Measurements from ENCODE around the gene C1QA.

The C1QA gene

DNA sequence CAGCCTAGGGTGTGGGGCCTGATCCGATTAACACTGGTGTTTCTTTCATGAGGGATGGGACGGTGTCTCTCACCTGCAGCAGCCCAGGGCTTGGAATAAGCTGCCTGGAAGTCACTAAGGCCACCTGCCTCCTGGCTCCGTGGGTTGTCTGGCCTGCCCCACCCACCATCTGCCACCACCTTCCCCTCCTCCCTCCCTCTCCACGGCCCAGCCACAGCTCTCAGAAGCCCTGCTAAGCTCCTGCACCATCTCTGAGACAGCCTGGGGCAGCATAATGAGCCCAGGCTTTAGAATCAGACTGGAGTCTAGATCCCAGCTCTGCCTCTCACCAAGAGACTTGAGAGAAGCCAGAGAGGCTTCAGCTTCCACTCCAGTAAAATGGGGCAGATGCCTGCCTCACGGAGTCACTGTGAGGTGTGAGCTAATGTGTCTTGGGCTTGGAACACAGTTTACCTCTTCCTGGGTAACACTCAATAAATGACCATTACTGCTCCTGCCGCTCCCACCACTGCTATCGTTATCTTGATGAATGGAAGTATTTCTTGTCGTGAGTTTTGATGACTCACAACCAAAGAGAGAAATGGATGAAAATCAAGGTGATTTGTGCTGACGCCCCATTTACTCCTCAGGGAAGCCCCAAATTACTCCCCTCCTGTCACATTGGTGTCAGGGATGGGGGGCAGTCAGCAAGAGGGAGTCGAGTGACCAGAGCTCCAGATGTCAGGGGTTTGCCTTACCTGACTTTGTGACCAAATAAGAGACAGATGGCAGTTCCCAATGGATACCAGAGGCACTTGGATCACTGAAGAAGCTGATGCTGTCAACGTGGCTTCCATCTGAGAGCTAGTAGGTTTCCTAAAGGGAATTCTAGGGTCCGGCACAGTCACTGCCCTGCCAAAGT lies 23.5 kb upstream of the C1QA start:
- no peak for DNase-seq (ENCODE audit: low spot score)

GRCh38 chr1:22613572-22613918 lies 22.9 kb upstream of the C1QA start:
- DNase-seq (ENCODE audit: low spot score), result no peak

- DNase-seq (ENCODE audit: low spot score), result no peak
These were observed 22.5 kb upstream of the C1QA start for GRCh38 chr1:22613951-22614350.

- no peak for DNase-seq (ENCODE audit: low spot score)
These were observed 20.5 kb upstream of the C1QA start for GRCh38 chr1:22615886-22616285.

DNA sequence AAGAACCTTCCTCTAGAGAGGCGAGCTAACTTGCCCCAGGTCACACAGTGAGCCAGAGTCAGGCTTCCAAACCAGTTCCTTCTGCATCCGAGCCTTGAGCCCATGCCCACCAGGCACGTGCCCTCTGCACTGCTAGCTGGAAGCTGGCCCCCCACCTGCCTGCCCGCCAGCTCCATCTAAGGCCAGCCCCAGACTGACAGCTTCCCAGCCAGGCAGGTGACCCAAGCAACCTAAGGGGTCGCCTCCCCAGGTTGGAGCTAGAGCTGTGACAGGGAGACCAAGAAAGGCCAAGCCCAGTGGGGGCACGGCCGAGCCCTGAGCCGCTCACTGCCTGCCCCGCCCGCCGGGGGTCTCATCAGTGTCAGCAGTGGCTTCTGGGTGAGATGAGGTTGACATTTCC lies 19.9 kb upstream of the C1QA start:
- no peak for DNase-seq (ENCODE audit: low spot score)

GRCh38 chr1:22618056-22618455 lies 18.4 kb upstream of the C1QA start:
- no peak for DNase-seq (ENCODE audit: low spot score)

- DNase-seq (ENCODE audit: low spot score), result no peak
These were observed 17.2 kb upstream of the C1QA start for GRCh38 chr1:22619252-22619651.

DNA sequence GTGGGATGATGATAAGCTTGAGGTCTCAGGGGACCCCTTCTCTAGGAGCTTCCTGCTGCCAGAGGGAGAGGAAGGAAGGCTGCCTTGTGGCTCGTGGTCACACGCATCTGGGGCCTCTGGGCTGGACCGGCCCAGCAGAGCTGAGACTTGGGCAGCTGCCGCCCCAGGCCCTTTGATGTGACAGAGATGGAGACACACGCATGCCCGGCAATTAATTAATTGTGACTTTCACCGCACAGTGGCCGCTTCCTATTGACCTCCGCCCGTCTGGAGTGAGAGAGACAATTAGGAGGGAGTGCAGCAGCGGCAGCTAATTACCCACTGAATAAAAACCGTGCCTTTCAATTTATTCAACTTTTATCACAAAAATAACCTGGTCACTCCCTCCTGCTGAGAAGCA lies 16.6 kb upstream of the C1QA start:
- no peak for DNase-seq (ENCODE audit: low spot score)

- DNase-seq (ENCODE audit: low spot score), result no peak
These were observed 14.7 kb upstream of the C1QA start for GRCh38 chr1:22621761-22622160.

GRCh38 chr1:22625262-22625925 lies 11.0 kb upstream of the C1QA start:
- no peak for DNase-seq (ENCODE audit: low spot score)

DNA sequence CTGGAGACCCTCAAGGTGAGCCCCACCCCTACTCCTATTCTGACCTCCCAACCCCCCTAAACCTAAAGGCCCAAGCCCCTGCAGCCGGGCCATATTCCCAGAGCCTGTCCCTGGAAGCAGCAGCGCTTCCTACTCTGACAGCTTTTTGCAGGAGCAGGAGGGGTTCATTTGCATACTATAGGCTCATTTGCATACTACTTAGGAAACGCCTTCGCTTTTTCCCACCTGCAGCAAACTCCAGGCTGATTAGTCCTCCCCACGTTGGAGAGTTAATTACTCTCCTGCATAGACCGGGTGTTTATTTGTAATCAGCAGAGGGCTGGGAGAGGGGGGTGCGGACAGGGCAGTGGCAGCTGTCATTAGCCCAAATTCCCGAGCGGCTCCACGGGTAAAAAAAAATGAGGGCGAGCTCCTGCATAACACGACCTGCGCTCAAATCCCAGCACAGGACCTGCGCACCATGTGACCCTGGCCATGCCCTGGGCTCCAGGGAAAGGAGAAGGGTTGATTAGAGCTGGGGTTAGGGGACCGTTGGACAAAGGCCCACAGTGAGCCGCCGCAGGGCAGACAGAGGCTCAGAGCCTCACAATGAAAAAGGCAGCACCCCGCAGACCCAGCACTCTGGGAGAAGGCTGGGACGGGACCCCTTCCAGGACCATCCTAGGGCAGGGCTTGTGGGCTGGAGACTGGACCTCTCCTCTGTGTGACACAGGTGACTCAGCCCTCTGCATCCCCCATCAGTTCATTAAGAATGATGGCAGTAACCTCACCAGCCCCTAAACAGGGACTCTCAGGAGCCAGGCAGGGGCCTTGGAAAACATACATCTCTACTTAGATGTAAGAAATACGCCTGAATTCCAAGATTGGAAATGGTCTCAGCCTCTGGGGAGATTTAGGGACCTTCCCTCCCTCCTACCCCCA lies 9.9 kb upstream of the C1QA start:
- DNase-seq (ENCODE audit: low spot score), result no peak

DNA sequence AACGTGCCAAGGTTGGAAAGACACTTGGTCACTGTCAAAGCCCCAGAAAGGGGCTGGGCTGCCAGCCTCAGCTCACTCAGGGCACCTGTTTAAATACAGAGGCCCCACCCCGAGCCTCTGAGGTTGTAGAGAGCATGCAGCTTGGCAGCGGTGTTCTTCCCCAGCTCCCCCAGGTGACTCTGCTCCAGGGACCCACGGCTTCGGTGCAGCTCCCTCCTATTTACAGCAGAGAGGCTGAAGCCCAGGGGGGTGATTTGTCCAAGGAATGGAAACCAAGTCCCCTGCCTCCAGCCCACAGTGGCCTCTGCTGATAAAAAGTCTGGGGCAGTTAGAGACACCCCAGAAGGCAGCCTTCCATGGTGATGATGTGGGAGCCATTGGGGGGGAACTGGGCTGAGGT lies 9.1 kb upstream of the C1QA start:
- no peak for DNase-seq (ENCODE audit: low spot score)

DNA sequence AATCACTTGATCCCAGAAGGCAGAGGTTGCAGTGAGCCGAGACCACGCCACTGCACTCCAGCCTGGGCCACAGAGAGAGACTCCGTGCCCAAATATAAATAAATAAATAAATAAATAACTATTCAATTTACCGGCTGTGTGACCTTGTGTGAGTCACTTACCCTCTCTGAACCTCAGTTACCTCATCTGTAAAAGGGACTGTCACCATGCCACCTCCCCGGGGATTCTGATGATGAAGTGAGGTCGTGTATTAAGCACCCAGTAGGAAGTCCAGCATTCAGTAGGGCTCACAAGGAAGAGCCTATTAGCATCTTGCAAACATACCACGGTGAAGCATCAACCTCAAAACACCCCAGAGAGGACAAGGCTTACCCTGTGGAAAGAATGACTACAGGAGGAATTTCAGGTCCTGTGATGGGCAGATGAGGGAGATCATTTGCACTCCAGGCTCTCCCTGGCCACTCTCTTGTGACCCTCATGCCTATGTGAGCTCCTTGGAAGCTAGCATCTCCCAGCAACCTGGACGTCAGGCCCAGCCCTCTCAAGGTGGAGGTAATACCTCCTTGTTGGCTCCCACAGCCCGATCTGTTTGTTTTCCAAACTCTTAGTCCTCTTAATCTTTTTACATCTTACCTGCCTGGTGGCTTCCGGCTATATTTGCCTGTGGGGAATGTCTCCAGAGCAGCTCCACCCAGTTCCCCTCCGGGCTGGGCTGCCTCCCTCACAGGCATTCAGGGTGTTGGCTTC lies 7.6 kb upstream of the C1QA start:
- no peak for DNase-seq (ENCODE audit: low spot score)

DNA sequence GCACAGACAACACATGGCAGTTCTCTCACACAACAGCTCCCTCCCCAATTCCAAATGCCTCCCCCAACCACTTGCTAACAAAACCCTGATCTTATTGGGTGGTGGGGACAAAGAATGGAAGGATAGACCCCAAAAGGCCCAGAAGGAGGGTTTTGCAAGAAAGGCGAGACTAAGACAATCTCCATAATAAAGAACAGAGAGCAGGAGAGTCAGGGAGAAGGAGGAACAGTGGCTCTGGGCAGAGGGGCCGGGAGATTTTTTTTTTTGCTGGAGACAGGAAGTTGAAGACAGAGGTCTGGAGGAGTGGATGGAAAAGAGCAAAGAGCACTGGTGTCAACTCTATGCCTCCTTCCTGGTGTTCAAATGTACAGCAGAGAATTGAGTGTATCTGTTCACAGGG lies 6.5 kb upstream of the C1QA start:
- no peak for DNase-seq (ENCODE audit: low spot score)

DNA sequence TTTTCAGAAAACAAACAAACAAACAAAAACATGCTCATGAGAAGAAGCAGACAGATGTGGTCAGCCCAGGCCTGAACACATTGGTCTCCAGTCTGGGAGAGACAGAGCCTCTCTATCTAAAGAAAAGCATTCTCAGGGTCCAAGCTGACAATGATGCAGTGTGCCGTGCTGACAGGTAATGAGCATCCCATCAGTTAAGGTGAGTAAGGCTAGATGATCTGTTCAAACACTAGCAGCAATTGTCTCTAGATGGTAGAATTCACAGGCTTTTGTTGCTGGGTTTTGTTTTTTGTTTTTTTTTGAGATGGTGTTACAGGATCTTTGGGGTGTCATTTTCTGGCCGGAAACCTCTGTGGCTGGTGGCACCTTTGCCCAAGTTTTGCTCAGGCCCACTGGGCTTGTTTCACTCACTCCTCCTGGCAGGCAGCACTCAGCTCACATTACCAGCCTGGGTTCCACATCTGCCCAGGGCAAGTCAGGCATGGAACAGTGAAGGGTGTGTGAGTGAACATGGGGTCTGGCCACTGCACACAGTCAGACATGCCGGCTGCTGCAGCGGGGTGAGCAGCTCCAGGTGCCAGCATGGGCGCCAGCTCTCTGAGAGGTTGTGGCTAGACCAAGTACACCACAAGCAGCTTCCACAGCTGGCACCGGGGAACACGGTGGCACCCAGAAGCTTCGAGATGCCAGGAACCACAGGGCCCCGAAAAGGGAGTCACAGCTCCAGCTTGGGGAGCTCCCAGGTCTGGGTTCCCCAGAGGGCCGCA lies 2.5 kb upstream of the C1QA start:
- DNase-seq (ENCODE audit: low spot score), result no peak

DNA sequence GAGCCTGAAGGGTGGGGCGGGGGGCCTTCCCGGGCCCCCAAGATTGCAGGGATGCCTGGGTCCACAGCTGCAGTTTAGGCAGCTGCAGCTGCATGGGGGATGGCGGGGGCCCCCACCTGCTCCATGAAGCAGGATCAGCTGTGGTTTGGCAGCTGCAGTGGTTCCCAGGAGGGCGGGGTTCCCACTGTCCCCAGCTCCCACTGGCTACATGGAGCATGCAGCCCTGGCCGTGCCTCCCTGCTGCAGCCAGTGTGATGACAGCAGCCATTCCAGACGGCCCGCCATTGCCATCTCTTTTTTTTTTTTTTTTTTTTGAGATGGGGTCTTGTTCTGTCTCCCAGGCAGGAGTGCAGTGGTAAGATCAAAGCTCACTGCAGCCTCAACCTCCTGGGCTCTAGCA lies 992 bp upstream of the C1QA start:
- DNase-seq (ENCODE audit: low spot score), result no peak

DNA sequence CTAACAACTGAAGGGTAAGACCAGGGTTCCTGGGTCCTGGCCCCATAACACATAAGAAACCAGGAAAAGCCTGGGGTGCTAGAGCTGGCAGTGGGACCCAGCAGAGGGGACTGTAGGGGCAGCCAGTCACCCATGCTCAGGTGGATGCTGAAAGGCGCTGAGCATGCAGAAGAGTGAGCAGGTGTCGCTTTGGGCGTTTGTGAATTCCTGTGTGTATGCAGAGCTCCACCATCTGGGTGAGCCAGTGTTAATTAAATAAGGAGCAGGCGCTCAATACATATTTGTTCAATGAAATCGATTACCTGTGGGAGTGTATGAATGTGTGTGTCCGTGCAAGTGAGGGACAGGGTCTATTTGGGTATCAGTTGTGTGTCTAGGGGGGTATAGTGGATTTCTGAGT lies 499 bp downstream of the C1QA start:
- DNase-seq (ENCODE audit: low spot score), result no peak

DNA sequence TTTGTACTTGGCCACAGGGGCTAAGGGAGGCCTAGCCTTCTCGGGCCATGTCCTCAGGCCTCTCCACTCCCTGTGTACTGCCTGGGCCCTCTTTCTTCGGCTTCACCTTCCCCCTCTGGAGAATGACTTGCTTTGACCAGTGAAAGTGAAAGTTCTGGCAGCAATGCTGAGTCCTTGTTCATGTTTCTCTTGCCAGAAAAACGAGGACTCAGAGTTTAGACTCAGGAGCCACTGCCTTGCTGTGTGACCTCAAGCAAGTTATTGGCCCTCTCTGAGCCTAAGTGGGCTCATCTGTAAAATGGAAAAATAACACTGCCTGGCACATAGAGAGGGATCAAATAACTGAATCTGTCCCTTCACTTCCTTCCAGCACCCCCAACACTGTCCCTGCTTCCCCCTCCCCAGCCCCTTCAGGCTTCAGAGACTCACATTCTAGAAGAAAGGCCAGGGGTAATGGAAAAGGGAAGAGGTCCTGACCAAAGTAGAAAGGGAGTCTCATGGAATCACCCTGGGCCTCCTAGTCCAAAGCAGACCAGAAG lies 1.5 kb downstream of the C1QA start:
- DNase-seq (ENCODE audit: low spot score), result no peak

DNA sequence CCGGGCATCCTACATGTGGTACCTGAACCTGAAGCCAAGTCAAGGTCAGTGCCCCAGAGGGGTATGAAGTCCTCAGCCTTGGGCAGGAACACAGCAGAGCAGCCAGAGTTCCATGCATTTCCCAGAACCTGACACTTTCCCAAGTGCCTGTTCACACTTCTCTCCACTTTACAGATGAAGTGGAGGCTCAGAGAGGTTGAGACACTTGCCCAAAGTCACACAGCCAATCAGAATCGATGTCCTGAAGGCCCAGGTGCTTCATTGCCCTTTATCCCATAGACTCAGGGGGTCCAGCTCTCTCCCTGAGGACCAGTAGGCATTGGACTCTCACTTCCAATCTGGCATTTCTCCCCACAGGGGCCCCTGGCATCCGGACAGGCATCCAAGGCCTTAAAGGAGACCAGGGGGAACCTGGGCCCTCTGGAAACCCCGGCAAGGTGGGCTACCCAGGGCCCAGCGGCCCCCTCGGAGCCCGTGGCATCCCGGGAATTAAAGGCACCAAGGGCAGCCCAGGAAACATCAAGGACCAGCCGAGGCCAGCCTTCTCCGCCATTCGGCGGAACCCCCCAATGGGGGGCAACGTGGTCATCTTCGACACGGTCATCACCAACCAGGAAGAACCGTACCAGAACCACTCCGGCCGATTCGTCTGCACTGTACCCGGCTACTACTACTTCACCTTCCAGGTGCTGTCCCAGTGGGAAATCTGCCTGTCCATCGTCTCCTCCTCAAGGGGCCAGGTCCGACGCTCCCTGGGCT lies 2.2 kb downstream of the C1QA start:
- DNase-seq (ENCODE audit: low spot score), result no peak

DNA sequence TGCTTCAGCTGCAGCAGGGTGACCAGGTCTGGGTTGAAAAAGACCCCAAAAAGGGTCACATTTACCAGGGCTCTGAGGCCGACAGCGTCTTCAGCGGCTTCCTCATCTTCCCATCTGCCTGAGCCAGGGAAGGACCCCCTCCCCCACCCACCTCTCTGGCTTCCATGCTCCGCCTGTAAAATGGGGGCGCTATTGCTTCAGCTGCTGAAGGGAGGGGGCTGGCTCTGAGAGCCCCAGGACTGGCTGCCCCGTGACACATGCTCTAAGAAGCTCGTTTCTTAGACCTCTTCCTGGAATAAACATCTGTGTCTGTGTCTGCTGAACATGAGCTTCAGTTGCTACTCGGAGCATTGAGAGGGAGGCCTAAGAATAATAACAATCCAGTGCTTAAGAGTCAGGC lies 2.9 kb downstream of the C1QA start:
- DNase-seq (ENCODE audit: low spot score), result no peak

All from left forelimb (tissue), 1 donor.